Measurements from ENCODE around the gene LDLRAD3.
A peak's percentile ranks its signal among the peaks of the same experiment; 100 is the strongest.

The LDLRAD3 gene

DNA sequence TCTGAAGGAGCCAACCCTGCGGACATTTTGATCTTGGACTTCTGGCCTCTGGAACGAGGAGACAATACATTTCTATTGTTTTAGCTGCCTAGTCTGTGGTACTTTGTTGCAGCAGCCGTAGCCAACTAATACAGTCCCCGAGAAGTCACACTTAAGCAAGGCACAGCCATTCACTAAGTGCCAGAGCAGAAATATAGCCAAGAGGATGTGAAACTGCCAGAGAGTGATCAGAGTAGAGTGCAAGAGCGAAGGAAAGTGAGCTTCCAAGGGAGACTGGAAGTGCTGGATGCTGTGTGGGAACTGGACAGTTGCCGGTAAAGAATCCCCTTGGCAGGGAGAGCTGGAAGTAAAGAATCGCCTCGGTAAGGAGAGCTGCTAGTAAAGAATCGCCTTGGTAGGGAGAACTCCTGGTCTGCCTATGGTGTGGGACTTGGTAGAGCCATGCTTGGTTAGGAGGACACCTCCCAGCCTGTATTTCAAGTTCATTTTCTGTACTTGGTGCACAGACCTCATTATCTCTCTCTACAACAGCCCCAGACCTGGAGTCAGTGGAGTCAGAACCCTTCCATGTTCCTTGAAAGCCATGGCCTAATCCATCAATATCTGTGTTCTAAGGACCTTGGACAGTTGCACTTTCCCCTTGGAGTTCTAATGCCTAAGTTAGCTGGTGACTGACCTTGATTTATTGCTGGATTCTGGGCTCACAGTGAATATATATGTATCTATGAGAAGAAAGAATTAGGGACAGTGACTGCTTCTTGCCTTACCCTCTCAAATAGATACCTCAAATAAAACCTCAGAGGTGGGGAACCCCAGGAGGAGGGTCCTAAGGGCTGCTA is 162.1 kb downstream of the LDLRAD3 start:
- DNase-seq (ENCODE audit: low spot score), result no peak

DNA sequence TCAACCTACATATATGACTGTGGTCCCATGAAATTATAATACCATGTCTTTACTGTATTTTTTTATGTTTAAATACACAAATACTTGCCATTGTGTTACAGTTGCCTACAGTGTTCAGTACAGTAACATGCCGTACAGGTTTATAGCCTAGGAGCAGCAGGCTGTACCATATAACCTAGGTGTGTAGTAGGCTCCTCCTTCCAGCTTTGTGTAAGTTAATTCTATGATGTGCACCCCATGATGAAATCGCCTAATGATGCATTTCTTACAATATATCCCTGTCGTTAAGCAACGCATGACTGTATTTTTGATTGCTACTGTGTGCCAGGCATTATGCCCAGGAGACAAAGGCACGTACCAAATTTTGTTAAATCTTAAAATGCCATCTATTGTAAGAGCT is 163.7 kb downstream of the LDLRAD3 start:
- no peak for DNase-seq (ENCODE audit: low spot score)

DNA sequence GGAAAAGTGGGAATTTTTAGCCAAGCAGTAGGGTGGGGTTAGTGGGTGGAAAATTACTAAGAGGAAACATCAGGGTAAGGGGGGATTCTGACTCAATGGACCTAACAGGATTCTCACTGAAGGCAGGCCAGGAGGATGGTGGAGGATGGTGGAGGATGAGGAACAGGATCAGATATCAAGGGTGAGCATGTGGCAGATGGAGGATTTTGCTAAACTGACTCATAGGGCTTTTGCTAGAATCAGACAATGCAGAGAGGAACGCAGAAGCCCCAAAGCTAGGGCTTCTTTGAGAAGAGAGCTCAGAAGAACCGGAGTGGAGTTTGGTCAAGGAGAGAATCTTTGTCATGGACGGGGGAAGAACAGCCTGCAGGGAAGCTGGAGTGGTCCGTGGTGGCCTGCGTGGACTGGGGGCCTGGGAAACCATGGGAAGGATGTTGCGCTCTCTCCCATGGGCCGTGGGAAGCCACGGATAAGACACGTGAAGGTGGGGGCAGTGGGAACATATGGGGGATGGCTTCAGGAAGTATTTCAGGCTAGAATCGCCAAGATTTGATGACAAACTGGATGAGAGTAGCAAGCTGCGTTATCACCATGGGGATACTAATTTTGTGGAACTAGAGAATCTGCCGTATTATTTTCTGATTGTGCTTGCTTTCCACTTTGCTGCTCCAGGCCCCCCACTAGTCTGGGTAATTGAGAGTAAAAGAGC is 165.2 kb downstream of the LDLRAD3 start:
- no peak for DNase-seq (ENCODE audit: low spot score)

DNA sequence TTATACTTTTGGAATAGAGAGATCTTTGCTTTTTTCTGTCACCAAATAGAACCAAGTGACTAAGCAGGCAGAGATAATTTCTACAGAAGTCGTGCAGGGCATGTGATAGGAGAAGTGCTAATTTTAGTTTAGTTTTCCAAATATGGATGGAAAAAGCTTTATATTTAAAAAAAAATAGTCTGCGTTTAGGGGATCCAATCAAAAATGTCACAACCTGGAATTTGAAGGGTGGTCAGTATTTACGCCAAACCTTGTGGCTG is 165.7 kb downstream of the LDLRAD3 start:
- no peak for DNase-seq (ENCODE audit: low spot score)

DNA sequence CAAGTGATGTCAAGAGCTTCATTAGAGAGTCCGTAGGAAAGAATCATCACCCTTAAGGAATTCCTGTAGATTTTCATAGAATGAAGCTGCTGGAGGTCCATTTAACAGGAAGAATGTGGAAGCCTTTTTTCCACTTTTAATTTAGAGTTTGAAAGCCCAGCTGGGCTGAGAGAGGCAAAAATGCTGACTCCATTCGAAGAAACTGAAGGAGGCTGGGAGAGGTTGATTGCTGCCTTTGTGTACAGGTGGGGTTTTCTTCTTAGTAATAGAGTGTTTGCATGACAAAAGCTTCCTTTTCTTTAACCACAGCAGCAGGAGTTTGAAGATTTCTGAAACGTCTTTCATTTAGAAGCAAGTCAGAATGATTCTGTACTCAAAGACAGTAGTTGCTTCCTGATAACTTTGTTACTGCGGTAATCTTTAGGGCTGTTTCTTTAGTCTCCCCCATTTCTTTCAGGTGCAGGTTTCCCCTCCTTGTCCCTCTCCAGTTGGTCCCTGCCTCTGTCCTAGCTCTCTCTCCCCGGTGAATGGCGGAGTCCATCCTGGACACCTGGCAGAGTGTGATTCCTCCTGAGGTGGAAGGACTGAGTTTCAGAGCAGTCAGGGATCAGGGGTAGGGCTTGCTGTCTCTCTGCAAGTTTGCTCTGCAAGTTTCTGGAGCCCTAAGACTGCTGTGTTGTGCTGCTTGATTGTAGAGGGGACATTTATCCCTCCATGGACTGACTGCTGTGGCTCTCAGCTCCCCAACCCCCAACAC is 166.2 kb downstream of the LDLRAD3 start:
- no peak for DNase-seq (ENCODE audit: low spot score)

DNA sequence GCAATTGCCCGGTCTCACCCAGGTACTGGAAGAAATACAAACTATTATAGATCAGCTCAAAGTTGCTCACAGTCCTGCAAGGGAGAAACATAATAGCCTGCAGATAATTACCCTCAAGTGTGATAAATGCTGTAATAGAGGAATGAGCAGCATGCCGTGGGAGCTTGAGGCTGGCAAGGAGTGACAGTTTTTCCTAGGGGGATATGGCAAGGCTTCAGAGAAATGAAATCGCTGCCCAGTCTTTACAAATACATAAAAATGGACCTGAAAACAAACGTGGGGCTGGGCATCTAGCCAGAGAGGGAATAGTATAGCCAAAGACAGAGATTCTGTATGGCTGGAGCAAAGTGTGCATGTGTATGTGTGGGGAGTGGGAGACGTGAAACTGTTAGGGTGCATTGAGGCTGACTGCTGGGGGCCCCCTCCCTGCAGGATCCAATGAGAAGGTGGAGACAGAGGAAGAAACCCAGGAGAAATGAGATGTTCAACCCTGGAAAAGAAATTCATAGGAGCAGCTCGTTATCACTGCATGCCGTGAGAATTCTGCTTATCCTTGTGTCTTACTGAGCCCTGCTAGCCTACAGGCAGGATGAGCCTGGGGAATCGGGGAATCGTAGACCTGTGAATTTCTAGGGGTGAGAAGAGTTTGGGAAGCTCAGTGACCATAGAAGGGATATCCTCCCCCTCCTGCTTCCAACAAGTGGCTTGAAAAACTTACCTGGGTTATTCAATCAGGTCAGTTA is 167.0 kb downstream of the LDLRAD3 start:
- no peak for DNase-seq (ENCODE audit: low spot score)

DNA sequence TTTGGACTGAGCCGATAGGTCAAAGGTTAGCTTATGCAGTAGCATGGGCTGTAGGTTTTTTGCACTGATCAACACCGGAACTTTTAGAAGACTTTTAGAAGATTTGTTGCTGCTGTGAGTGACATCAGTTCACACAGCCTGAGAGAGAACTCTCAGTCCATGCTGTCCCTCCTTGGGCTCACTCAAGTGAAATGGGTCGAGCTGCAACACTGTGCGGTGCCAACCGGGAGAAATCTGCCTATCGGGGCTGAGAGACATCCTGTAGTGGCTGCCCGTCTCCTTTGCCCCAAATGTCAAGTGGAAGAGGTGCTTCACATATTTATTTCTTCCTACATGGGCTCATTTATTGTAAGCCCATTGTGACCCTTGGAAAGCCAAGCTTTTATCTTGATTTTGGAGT is 170.2 kb downstream of the LDLRAD3 start:
- DNase-seq (ENCODE audit: low spot score), result no peak

DNA sequence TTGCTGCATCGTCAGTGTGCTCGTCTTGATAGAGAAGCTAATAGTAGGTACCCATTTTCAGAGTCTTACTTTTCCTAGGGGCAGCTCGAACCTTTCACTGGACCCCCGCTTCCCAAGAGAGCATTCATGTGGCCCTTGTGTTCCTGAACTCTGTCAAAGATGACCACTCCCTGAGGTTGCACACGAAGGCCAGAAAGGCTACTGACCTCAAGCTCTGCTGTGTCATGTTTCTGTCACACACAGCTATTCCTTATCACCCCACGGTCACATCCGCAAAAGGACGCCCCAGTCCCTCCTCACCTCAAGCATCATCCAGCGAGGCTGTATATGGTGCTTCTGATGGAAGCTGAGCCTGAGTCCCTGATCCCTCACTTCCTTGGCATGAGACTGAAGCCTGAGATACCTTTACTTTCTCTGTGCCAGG is 171.5 kb downstream of the LDLRAD3 start:
- no peak for DNase-seq (ENCODE audit: low spot score)

DNA sequence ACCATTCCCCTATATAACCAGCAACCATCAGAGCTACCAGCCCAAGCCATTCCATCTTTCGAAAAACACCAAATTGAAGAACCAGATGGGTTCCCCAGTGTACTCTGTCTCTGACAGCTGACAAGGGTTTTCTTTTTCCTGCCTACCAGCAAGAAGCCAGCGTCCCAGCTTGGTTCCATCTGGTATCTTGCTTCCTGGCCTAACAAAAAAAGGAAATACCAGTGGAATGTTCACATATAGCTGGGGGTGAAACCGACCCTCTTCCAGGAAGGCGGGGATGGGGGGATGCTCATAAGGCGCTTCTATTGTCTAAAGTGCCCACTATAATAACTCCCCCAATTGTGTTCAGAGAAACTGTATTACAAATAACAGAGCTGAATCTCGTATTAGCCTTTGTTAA is 172.3 kb downstream of the LDLRAD3 start:
- no peak for DNase-seq (ENCODE audit: low spot score)

DNA sequence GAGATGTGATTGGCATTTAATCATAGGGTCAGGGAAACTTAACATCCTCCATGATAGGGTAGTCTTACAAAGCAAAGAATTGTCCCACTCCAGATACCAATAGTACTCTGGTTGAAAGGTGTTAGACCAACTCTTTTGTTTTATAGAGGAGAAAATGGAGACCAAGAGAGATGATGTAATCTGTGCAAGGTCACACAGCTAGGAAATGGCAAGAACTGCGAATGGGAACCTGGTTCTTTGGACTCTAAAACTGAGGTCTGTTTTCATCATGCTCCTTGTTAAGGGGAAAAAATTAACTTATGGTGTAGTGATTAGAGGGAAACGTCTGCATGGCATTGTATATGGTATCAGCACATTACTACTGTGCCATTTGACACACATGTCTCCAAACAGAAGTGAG is 174.2 kb downstream of the LDLRAD3 start:
- DNase-seq (ENCODE audit: low spot score), result no peak

DNA sequence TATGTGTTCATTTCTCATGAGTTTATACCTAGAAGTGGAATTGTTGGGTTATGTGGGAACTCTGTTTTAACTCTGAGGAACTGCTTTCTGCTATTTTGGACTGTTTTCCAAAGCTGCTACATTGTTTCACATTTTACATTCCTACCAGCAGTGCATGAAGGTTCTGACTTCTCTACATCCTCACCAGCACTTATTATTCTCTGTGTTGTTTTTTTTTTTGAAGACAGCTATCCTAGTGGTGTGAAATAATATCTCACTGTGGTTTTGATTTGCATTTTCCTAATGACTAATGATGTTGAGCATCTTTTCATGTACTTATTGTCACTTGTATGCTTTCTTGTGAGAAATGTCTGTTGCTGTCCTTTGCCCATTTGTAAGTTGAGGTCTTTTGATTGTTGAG is 175.4 kb downstream of the LDLRAD3 start:
- DNase-seq (ENCODE audit: low spot score), result no peak

DNA sequence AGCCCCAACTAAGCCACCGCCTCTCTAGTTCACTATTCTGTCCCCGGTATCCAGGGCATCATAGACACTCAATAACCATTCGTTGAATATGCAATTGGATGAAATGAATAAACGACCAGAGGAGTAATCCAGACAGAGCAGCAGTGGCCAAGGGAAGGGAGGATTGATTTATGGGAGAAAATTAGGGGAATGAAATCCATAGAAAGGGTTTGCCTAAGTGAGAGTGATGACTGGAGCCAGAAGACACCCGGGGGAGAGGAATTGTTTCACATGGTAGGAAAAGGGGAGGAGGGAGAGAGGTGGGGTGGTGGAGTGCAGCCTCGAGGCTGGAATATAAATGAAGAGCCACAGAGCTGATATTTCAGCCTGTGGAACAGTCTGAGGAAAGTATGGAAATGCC is 177.2 kb downstream of the LDLRAD3 start:
- no peak for DNase-seq (ENCODE audit: low spot score)

DNA sequence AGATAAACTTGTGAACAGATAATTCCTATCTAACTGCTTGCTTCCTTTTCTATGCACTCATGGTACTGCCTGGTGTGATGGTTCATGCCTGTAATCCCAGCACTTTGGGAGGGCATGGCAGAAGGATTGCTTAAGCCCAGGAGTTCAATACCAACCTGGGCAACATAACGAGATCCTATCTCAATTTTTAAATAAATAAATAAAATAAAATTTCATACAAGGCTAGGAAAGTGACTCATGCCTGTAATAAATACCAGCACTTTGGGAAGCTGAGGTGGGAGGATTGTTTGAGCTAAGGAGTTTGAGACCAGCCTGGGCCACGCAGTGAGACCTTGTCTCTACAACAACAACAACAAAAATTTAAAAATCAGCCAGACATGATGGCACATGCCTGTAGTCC is 178.8 kb downstream of the LDLRAD3 start:
- DNase-seq (ENCODE audit: low spot score), result no peak

DNA sequence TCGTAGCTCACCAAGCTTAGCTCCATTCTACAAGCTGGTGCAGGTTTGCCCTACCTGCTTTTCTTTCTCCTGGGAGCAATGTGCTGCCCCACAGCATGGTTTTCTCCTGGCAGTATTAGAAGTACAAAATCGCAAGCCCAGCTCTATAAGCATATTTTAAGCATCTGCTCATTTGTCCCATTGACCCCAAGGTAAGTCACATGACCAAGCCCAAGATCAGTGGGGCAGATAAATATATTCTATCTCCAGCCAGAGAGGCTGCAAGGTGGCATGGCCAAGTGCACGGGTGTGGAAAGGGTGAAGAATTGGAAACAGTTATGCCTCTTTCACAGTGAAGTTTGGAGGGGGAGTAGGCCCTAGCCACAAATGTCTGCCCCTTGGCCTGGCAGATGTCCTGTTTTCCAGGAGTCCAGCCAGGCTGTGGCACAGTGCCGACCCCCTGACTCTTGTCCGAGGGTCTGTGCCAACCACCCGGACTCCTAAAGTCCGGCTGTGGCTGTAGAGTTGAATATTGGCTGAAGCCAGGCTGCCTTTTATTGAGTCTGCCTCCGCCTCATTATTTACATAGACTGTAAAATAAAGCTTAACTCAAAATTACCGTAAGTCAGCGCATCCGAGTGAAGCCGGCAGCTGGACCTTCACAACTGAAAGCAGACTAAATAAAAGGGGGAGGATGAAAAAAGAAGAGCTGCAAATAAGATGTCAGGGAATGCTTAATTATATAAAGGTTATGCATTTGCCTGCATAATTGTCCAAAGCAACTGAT is 179.7 kb downstream of the LDLRAD3 start:
- no peak for DNase-seq (ENCODE audit: low spot score)

DNA sequence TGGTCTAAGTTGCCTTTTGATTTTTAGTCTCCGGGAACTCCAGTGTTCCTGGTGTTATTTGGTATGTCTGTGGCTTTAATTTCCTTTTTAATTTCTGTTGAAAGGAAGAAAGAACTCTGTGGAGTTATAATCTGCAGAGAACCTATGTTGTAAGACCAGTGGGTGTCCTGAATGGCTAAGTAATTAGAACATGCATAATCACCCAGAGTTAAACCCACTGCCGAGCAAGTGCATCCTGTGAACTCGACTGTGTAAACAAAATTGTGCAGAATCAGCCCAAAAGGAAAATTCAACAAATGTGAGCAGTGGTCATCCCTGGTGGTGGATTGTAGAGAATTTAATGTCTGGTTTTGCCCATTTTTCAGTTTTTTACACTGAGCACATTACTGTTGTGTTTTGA is 182.8 kb downstream of the LDLRAD3 start:
- DNase-seq (ENCODE audit: low spot score), result no peak

DNA sequence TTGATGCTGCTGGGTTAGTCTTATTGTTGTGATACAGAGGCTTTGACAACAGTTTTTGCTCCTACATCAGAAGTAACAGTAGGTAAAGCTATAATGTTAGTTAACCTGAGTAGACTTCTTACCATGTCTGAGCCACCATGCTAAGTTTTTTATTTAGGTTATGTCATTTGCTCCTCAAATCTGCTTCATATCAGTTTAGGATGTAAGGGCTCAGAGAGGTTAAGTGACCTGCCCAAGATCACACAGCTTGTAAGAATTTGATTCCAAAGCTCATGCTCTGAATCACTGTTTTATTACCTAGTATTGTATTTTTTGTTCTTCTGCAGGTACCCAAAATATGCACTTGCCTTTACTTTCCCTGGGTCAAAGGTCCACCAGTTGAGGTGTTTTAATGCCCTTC is 183.7 kb downstream of the LDLRAD3 start:
- no peak for DNase-seq (ENCODE audit: low spot score)

DNA sequence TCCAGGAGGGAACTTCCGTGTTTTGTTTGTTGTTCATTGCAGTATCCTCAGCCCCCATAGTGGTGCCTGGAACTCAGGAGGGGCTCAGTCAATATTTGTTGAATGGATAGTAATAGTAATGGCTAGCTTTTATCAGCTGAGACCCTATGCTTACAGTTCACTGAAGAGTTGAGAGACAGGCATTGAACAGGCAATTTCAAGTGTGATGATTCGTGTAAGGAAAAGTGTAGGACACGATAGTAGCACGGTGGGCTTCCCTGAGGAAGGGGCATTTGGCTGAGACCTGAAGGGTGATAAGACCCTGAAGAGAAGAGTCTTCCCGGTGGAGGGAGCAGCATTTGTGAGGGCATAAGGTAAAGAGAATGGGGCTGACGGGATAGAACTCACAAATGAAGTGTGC is 186.1 kb downstream of the LDLRAD3 start:
- no peak for DNase-seq (ENCODE audit: low spot score)

DNA sequence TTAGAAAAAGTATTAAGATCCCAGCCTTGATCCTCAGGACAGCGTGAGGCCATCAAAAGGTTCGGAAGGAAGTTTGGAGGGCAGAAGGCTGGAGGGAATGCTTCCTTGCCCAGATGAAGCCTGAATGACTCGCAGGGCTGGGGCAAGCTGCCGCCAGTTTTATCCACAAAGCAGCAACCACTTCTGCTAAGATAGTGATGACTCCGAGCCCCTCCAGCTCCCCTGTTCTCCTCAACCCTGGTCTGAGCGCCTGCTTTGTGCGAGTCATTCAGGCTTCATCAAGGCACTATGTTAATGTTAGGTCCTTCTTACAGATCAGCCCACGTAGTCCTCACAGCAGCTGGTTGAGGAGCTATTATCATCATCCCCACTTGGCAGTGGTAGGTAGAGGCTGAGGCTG is 186.5 kb downstream of the LDLRAD3 start:
- no peak for DNase-seq (ENCODE audit: low spot score)

DNA sequence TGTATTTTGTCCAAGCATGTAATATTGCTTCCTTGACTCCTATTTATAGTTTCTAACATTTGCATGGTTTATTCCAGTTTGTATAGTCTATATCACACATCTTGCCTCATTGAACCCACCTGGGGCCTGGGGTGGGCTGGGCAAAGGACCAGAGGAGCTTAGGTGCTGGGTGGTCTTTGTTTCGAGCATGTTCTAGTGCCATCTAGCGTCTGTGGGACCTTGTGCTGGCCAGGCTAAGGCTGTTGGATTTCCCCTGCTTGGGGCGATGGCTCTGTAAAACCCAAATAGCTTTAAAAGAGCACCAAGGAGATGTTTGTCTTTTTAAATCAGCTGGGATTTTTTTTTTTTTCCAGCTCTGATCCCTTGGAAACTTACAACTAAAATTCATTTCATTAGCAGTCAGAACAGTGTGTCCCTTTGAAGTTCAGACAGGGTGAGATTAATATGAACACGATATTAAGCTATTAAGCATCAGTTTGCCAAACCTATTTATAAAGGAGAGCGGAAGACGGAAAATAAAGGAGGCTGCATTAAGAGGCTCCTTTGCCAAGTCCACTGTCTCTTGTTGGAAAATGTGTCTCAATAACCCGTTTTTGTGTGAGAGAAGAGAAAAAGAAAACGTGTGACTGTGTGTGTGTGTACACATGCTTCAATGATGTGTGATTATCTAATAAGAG is 188.0 kb downstream of the LDLRAD3 start:
- DNase-seq (ENCODE audit: low spot score), result peak; percentile 64

DNA sequence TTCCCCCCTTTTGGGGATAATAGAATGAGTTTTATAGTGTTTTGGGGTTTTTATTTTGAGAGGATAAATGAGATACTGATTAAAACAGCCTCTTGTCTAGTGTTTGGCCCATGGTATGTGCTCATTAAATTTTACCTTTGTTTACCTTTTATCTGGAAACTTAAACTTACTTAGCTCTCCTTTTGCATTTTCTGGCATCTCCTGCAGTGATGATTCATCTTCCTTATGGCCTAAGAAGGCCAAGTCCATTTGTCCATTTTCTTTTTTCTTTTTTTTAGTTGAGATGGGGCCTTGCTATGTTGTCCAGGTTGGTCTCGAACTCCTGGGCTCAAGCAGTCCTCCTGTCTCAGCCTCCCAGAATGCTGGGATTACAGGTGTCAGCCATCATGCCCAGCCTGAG is 189.1 kb downstream of the LDLRAD3 start:
- no peak for DNase-seq (ENCODE audit: low spot score)

DNA sequence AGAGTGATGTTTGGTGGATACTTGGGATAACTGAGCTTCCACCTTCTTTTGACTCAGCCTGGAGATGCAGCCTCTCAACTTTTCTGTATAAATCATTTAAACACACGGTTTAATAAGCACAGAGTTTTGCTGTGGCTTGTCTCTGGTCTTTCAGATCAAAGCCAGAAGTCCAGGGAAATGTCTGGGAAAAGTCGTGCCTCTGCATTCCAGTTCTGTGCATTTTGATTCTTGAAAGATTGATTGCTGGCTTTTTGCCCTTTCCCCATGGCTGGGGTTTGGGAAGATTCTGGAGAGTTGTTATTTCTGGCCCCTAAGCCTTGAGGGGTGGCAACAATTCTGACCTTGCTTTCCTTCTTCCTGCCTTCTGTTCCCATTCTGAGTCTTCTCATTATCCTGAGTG is 191.2 kb downstream of the LDLRAD3 start:
- DNase-seq (ENCODE audit: low spot score), result no peak
